Pancreas (tissue), 10 donors: ENCODE results near the gene PLA2G4E. TPM values are rescaled to one million over a fixed set of nuclear protein-coding genes. Genes with fewer than 3 reads are reported as not detected.

Source experiments
- ATAC-seq, 4 donors: fragments of 200-7000 bp; cut with Tn5 transposase; one replicate each; pipeline versions ENCODE4 v1.8.0 to v1.9.1; 2020; ENCODE audit warnings: mild to moderate bottlenecking in 4 of 4, moderate library complexity in 4 of 4
- DNase-seq, 6 donors: peaks; one replicate each; pipeline ENCODE4 v3.0.0-alpha.2; 2020
- FAIRE-seq: peaks from 2 replicates; lab custom pipeline; 2012; peaks lifted over from hg19 to GRCh38; lab: Jason Lieb, UNC
- H3K27ac ChIP-seq, 4 donors: fragments of 200-600 bp; sonication (generic); 1 replicate in 3 of 4; 2 replicates in 1 of 4; pipeline versions ENCODE4 v1.5.0 to v1.8.0; 2020
- H3K27me3 ChIP-seq, 4 donors: fragments of 200-600 bp; one replicate each; pipeline ENCODE4 v1.8.0; 2021
- H3K36me3 ChIP-seq, 3 donors: fragments of 200-600 bp; sonication (generic) in 1 of 3; one replicate each; pipeline versions ENCODE4 v1.5.0 to v1.8.0; 2020 to 2021
- H3K4me1 ChIP-seq, 3 donors: fragments of 200-600 bp; one replicate each; pipeline ENCODE4 v1.8.0; 2021
- H3K4me3 ChIP-seq, 4 donors: fragments of 200-600 bp; sonication (generic) in 2 of 4; one replicate each; pipeline versions ENCODE4 v1.5.0 to v1.8.0; 2020 to 2021
- H3K9me3 ChIP-seq, 4 donors: fragments of 200-600 bp; one replicate each; pipeline ENCODE4 v1.8.0; 2021
- CTCF ChIP-seq, 4 donors: fragments of 200-600 bp; sonication (generic) in 3 of 4; IDR thresholded peaks; one replicate each; pipeline versions ENCODE4 v1.5.0 to v1.8.0; 2021; ENCODE audit warnings: antibody characterized with exemption in 4 of 4
- WGBS, 2 donors: extraction: QIAGEN DNeasy Blood & Tissue Kit; methylation state at CpG; one replicate each; pipeline ENCODE4 v1.1.7; 2013; 5-methylcytosine and 5-hydroxymethylcytosine counted together
- intact Hi-C, 3 donors: fragments of 100-400 bp; cut with DNase I; formaldehyde crosslinking; loops; one replicate each; pipeline versions ENCODE4 v1.11.1 to v1.14.2; 2022
- polyA plus RNA-seq, 2 donors: library from polyadenylated mRNA; stranded (reverse); fragments of 200-250 nt; gene quantifications; one replicate each; pipeline ENCODE4 v1.2.3, GENCODE V29; 2013
- total RNA-seq, 6 donors: library from RNA; stranded (reverse); fragmentation: NEBNext Ultra II Directional in 4 of 6; extraction: Animal tissue kit (Norgen Biotek cat#: 25700) in 4 of 6; gene quantifications; one replicate each; pipeline versions ENCODE4 v1.2.1 to v1.2.4, GENCODE V29; 2021 to 2023
- donor health status: healthy with polysubstance abuse.
- donor health status: DM: no; HTN: no; CAD: no; lungs with moderate emphysema.
- donor health status: DM: no; HTN: no; CAD: no.
- donor health status: control.
- donor health status: control.
- donor health status: Bipolar disorder and iron deficiency.
- donor health status: DM: yes; HTN: yes; CAD: no.
- donor health status: DM: no; HTN: no; CAD: no.
- donor health status: DM: no; HTN: no; CAD: no.
- donor health status: DM: yes; HTN: yes; CAD: no.

The PLA2G4E gene
- total and polyA plus RNA-seq, 8 donors = 0.05 to 0.06 TPM; not detected in 6

DNA sequence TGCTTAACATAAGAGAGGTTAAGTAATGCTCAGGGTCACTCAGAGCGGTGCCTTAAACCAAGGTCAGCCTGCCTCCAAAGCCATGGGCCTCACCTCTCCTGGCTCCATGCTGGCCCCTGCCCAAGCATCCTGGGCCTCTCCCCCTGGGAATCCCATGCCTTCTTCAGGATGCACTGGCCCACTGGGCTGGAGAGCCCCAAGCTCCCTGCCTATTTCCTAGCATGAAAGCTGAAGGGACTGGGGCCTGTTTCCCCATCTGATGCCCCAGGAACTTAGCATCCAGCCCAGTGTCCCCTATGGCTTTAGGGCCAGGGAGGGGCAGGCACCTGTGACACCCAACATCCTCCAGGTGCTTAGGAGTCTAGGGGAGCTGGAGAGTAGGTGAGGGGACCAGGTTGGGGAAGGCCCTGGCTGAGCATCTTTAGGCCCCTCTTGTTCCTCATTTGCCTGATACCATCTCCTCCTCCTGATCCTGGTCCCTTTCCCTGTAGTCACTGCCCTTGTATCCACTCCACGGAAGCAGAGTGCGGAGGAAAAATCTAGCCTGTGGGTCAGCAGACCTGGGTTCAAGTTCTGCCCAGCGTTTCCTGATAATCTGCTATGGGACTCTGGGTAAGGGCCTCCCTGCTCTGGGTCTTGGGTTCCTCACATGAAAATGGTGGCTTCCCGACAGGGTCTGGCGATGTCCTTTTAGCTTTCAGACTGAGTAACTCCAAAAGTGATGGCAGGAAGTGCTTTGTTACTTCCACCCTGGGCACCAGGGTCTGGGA is 77.1 kb downstream of the PLA2G4E start:
- FAIRE-seq (no peak), DNase-seq (no peak), ATAC-seq (no peak)
- H3K4me1 ChIP-seq = peaks cover 0 to 6% (median 2%) of the 10 kb centered on the region in 3 donors
- 85 to 89% methylated on average over 6 of the region's 6 CpGs for WGBS, 2 donors
- intact Hi-C loops = no loop called here
- H3K36me3 ChIP-seq = peaks cover 0 to 6% (median 0%) of the 10 kb centered on the region in 3 donors
- TF ChIP-seq CTCF (IDR thresholded peaks at IDR 0.05) = no peak
- H3K27me3 ChIP-seq = no peaks in the 10 kb centered on the region
- H3K27ac ChIP-seq = peak overlapping the region; percentile 51 to 68 (median 58)
- no peaks in the 10 kb centered on the region for H3K9me3 ChIP-seq
- H3K4me3 ChIP-seq = no peak overlapping the region

DNA sequence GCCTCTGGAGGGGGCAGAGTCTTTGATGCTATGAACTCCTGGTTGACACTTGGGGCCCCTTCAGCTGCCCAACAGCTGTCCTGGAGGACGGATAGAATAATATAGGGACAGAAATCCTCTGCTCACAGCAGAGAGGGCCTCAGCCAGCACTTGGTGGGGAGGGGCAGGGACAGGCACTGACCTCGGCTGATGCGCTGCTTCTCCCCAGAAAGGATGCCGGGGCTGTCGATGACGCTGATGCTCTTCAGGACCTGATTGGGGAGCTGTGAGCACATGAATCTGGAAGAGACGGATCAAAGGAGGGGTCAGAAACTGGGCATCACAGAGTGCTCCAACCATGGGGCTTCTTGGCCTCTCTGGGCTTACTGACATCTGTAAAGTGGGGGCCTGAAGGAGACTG is 78.0 kb downstream of the PLA2G4E start:
- Histone ChIP-seq H3K9me3 (no peaks in the 10 kb centered on the region), H3K27ac (peak overlapping the region in 1 of 4 donors; percentile 60), H3K27me3 (no peaks in the 10 kb centered on the region), H3K36me3 (peaks cover 0 to 6% (median 0%) of the 10 kb centered on the region in 3 donors), H3K4me3 (no peak overlapping the region), H3K4me1 (peaks cover 0 to 6% (median 2%) of the 10 kb centered on the region in 3 donors)
- no peak for TF ChIP-seq CTCF (IDR thresholded peaks at IDR 0.05)
- FAIRE-seq = no peak
- no peak for DNase-seq
- ATAC-seq = no peak
- intact Hi-C loops = no loop called here
- WGBS, 2 donors = 73 to 81% methylated on average over 7 of the region's 7 CpGs

DNA sequence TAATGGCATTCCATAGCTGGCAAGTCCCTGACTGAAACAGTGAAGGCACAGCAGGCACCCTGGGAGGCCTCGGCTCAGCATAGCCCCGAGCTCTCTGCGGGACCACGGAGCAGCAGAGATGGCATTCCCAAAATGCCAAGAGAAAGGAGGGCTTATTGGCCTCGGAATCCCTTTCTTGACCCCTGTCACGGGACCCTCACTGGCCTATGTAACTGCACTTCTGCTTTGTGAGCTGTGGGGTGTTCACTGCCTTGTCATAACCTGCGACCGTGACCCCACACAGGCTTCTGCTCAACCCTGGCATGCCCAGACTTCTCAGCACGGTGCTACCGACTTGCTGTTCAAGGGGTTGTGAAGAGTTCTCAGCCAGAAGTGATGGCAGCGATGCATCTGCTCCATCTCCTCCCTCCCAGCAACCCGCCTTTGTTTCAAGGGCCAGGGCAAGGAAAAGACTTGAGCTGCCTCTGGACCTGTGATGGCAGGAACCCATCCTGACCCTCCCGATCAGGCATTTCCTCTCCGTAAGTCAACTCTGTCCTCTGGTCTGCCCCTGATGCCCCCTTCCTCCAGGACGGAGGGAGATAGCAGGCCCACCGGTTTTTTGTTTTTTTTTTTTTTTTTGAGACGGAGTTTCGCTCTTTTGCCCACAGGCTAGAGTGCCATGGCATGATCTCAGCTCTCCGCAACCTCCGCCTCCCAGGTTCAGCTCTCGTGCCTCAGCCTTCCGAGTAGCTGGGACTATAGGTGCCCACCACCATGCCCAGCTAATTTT is 79.0 kb downstream of the PLA2G4E start:
- ATAC-seq (no peak), FAIRE-seq (no peak), DNase-seq (no peak)
- intact Hi-C loops = no loop called here
- H3K9me3 ChIP-seq = no peaks in the 10 kb centered on the region
- H3K27me3 ChIP-seq = no peaks in the 10 kb centered on the region
- 83% methylated on average over 22 of the region's 22 CpGs for WGBS, 2 donors
- peaks cover 0 to 6% (median 0%) of the 10 kb centered on the region in 3 donors for H3K36me3 ChIP-seq
- H3K4me1 ChIP-seq = peaks cover 0 to 6% (median 0%) of the 10 kb centered on the region in 3 donors
- no peak for TF ChIP-seq CTCF (IDR thresholded peaks at IDR 0.05)
- no peak overlapping the region for H3K4me3 ChIP-seq
- no peak overlapping the region for H3K27ac ChIP-seq

DNA sequence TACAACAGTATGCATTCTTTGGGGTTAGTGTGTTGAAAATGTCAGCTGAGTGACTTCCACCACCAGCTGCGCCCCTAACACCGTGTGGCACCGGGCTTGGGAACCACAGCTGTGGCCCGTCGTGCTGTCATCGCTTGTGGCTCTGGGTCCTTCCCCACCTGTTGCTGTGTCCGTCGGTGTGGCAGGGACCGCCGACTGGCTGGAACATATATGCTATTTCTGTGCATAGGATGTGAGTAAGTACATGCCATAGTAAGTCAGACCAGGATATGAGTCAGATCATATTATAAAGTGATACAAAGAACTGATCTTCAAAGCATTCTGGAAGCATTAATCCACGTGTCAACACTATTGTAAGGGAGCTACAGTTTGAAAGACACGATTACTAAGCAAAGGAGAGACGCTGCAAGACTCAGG is 80.4 kb downstream of the PLA2G4E start:
- Histone ChIP-seq H3K36me3 (peaks cover 0 to 6% (median 0%) of the 10 kb centered on the region in 3 donors), H3K27ac (no peak overlapping the region), H3K4me3 (no peak overlapping the region), H3K27me3 (no peaks in the 10 kb centered on the region), H3K9me3 (no peaks in the 10 kb centered on the region), H3K4me1 (peaks cover 0 to 6% (median 0%) of the 10 kb centered on the region in 3 donors)
- intact Hi-C loops = no loop called here
- FAIRE-seq (no peak), ATAC-seq (no peak), DNase-seq (no peak)
- WGBS, 2 donors = 89% methylated on average over 13 of the region's 13 CpGs
- TF ChIP-seq CTCF (IDR thresholded peaks at IDR 0.05) = no peak
